Adrenal gland (tissue), 12 donors: Measurements from ENCODE around the gene SIAE. TPM values are rescaled to one million over a fixed set of nuclear protein-coding genes. Genes with fewer than 3 reads are reported as not detected.

Experiments
- DNase-seq, 7 donors: peaks; one replicate each; pipeline ENCODE4 v3.0.0-alpha.2; 2019 to 2020
- H3K27ac ChIP-seq, 5 donors: fragments of 200-600 bp; sonication (generic) in 4 of 5; 1 replicate in 3 of 5; 2 replicates in 2 of 5; pipeline versions ENCODE4 v1.5.1 to v1.8.0; 2016 to 2020; ENCODE audit warnings: mild to moderate bottlenecking in 1 of 5
- H3K27me3 ChIP-seq: fragments of 200-600 bp; 2 replicates; pipeline ENCODE4 v1.8.0; 2021
- H3K36me3 ChIP-seq, 2 donors: fragments of 200-600 bp; replicated peaks in 1 of 2; 1 replicate in 1 of 2; 2 replicates in 1 of 2; pipeline versions ENCODE4 v1.5.1 to v1.8.0; 2018 to 2022
- H3K4me1 ChIP-seq, 2 donors: fragments of 200-600 bp; replicated peaks in 1 of 2; 1 replicate in 1 of 2; 2 replicates in 1 of 2; pipeline versions ENCODE4 v1.5.1 to v1.8.0; 2018 to 2021
- H3K4me3 ChIP-seq, 4 donors: fragments of 200-600 bp; sonication (generic) in 3 of 4; one replicate each; pipeline ENCODE4 v1.5.1; 2016 to 2018
- H3K9me3 ChIP-seq, 3 donors: fragments of 200-600 bp; sonication (generic) in 1 of 3; replicated peaks in 1 of 3; 1 replicate in 2 of 3; 2 replicates in 1 of 3; pipeline versions ENCODE4 v1.5.1 to v1.8.0; 2016 to 2021
- POLR2A ChIP-seq, 2 donors: fragments of 450-650 bp; IDR thresholded peaks; one replicate each; pipeline ENCODE4 v1.6.1; 2017; ENCODE audit warnings: antibody characterized with exemption in 2 of 2, mild to moderate bottlenecking in 2 of 2, moderate library complexity in 1 of 2
- WGBS, 4 donors: extraction: QIAGEN DNeasy Blood & Tissue Kit in 2 of 4; methylation state at CpG; one replicate each; pipeline versions ENCODE4 v1.1.5 to v1.1.7; 2013 to 2017; 5-methylcytosine and 5-hydroxymethylcytosine counted together
- intact Hi-C, 2 donors: fragments of 100-400 bp; cut with DNase I; formaldehyde crosslinking; loops; one replicate each; pipeline versions ENCODE4 v1.14.1 to v1.15.0; 2022 to 2023
- polyA plus RNA-seq, 3 donors: library from polyadenylated mRNA; stranded (reverse); fragments of 200-250 nt in 2 of 3; fragments of 350-450 nt in 1 of 3; fragmentation: Illumina TruSeq in 1 of 3; extraction: RNeasy Lipid Tissue Mini Kit (QIAGEN cat#74804) in 1 of 3; gene quantifications; one replicate each; pipeline ENCODE4 v1.2.3, GENCODE V29; 2013 to 2014
- total RNA-seq, 9 donors: library from RNA; depleted of rRNA in 4 of 9; stranded (reverse); fragments of >200 nt in 4 of 9; fragments of 120-200 nt in 1 of 9; fragmentation: NEBNext Ultra II Directional in 1 of 9; extraction: Animal tissue kit (Norgen Biotek cat#: 25700) in 1 of 9; gene quantifications; one replicate each; pipeline versions ENCODE4 v1.1.0 to v1.2.4, GENCODE V29; 2013 to 2023
- TF ChIP-seq, protein P1 (sequence below), 6 experiments: fragments of 450-650 bp in 4 of 6; fragments of 200-600 bp in 2 of 6; sonication (generic) in 1 of 6; IDR thresholded peaks; 1 replicate in 5 of 6; 2 replicates in 1 of 6; pipeline versions ENCODE4 v1.5.1 to v1.8.0; 2016 to 2021; ENCODE audit warnings: antibody characterized with exemption in 6 of 6, mild to moderate bottlenecking in 2 of 6, moderate library complexity in 1 of 6
- donor health status: healthy with polysubstance abuse.
- donor health status: Bipolar disorder and iron deficiency.
- donor health status: DM: yes; HTN: yes; CAD: no.
- donor health status: DM: no; HTN: no; CAD: no.
- donor health status: DM: no; HTN: no; CAD: no.
- donor health status: DM: yes; HTN: yes; CAD: no.

The SIAE gene
- total and polyA plus RNA-seq, 12 donors: 6.4 to 50.0 (median 29.0) TPM

DNA sequence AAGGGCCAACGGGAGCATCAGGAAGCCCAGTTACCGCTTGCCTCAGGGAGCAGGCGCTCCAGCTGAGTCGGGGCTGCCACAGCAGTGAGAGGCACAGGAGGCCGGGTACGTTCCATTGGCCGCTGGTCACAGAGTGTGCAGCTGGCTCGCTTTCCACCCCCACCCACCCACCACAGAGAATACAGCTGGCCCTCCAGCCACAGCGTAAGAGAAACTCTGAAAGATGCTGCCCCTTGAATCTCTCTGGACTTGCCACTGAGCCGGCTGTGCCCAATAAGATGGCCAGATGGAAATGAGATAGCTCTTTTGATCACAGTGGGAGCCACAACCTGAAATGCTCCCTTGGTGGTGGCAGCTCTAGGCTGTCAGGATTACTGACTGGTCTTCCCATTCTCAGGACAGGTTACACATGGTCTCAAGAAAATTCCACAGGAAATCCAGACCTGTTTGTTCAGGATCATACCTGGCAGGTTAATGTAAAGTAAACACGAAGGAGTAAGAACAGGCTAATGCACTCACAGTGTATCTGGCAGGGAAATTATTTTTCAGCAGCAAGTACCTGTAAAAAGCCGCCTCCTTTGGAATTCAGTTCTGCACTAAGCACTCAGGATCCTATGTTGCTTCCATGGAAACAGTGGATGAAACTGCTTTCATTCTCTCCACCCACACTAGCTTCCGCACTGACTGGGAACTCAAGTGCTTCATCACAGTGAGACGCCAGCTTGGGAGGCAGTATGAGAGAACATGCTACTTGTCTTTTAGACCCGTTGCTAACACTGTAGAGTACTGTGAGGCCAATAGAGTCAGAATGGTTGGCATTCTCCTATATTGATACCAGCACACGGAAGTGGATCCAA, 16.5 kb downstream of the SIAE start:
- Histone ChIP-seq H3K27me3 (no peaks in the 10 kb centered on the region), H3K27ac (no peak overlapping the region), H3K36me3 (no peaks in the 10 kb centered on the region), H3K4me3 (no peak overlapping the region), H3K9me3 (no peaks in the 10 kb centered on the region), H3K4me1 (no peaks in the 10 kb centered on the region)
- 78 to 85% (median 82%) methylated on average over 15 to 16 of the region's 16 CpGs for WGBS, 4 donors
- TF ChIP-seq, protein P1, sequence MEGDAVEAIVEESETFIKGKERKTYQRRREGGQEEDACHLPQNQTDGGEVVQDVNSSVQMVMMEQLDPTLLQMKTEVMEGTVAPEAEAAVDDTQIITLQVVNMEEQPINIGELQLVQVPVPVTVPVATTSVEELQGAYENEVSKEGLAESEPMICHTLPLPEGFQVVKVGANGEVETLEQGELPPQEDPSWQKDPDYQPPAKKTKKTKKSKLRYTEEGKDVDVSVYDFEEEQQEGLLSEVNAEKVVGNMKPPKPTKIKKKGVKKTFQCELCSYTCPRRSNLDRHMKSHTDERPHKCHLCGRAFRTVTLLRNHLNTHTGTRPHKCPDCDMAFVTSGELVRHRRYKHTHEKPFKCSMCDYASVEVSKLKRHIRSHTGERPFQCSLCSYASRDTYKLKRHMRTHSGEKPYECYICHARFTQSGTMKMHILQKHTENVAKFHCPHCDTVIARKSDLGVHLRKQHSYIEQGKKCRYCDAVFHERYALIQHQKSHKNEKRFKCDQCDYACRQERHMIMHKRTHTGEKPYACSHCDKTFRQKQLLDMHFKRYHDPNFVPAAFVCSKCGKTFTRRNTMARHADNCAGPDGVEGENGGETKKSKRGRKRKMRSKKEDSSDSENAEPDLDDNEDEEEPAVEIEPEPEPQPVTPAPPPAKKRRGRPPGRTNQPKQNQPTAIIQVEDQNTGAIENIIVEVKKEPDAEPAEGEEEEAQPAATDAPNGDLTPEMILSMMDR (IDR thresholded peaks at IDR 0.05): no peak
- no peak for TF ChIP-seq POLR2A (IDR thresholded peaks at IDR 0.05)
- no peak for DNase-seq
- intact Hi-C loops: no loop called here

GRCh38 chr11:124648610-124649009, 24.9 kb downstream of the SIAE start:
- no peak overlapping the region for H3K4me3 ChIP-seq
- intact Hi-C loops: no loop called here
- no peak overlapping the region for H3K27ac ChIP-seq
- WGBS, 4 donors: 76 to 87% (median 77%) methylated on average over 6 of the region's 6 CpGs
- H3K36me3 ChIP-seq: no peaks in the 10 kb centered on the region
- no peaks in the 10 kb centered on the region for H3K27me3 ChIP-seq
- no peak for DNase-seq
- no peaks in the 10 kb centered on the region for H3K9me3 ChIP-seq
- TF ChIP-seq, protein P1 (IDR thresholded peaks at IDR 0.05): no peak
- TF ChIP-seq POLR2A (IDR thresholded peaks at IDR 0.05): no peak
- H3K4me1 ChIP-seq: no peaks in the 10 kb centered on the region

- Histone ChIP-seq H3K4me3 (no peak overlapping the region), H3K9me3 (no peaks in the 10 kb centered on the region), H3K4me1 (no peaks in the 10 kb centered on the region), H3K27ac (no peak overlapping the region), H3K27me3 (no peaks in the 10 kb centered on the region), H3K36me3 (no peaks in the 10 kb centered on the region)
- intact Hi-C loops: no loop called here
- no peak for DNase-seq
- TF ChIP-seq, protein P1 (IDR thresholded peaks at IDR 0.05): no peak
- TF ChIP-seq POLR2A (IDR thresholded peaks at IDR 0.05): no peak
- WGBS, 4 donors: 81 to 94% (median 88%) methylated on average over 3 of the region's 3 CpGs
Measured at GRCh38 chr11:124646148-124646547, 27.4 kb downstream of the SIAE start.

DNA sequence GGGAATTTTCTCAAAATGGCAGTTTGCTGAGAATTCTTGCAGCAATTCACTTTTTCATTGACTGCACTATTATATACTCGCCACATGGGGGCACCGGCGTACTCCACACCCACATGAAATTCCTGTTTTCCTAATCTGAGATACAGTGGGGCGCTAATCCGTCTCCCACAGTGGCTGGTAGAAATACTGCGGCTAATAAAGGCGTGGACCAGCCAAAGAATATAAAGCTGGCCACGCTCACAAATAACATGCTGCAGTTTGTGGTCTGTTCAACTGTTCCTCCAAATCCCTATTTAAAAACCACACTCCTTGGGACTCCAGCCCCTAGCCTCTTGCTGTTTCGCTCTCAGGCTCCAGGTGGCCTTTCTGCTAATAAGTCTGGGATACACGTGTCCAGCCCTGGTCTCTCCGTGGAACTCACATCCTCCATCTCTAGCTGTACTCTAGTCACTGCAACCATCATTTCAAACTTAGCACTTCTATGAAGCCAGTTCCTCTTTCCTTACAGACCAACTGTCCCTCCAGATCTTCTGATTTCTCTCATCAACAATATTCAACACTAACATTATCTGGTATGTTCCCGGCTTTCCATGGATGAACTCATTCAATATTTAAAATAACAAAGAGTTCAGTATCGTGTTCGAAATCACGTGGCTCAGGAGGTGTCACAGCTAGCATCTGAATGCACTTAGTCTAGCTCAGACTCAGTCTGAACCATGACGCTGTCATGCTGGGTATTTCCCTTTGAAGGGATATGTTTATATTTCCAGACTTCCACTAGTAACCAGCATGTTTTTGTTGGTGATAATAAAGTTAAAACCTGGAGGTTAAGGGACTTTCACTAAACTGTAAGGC, 28.9 kb downstream of the SIAE start:
- WGBS, 4 donors: 21 to 26% (median 24%) methylated on average over 15 to 16 of the region's 16 CpGs
- H3K27ac ChIP-seq: no peak overlapping the region
- H3K36me3 ChIP-seq: no peaks in the 10 kb centered on the region
- H3K4me3 ChIP-seq: no peak overlapping the region
- no peak for TF ChIP-seq POLR2A (IDR thresholded peaks at IDR 0.05)
- TF ChIP-seq, protein P1 (IDR thresholded peaks at IDR 0.05): peak; percentile 79 to 86 (median 82)
- H3K27me3 ChIP-seq: no peaks in the 10 kb centered on the region
- no peaks in the 10 kb centered on the region for H3K4me1 ChIP-seq
- H3K9me3 ChIP-seq: no peaks in the 10 kb centered on the region
- intact Hi-C loops: no loop called here
- DNase-seq: peak; percentile 27 to 81 (median 62)
